ENCODE measurements around the gene GPSM1.
A peak's percentile ranks its signal among the peaks of the same experiment; 100 is the strongest.

Gene GPSM1

GRCh38 chr9:136312009-136312375 is 15.3 kb upstream of the GPSM1 start:
- Histone ChIP-seq H3K27ac (ENCODE audit: low read length) (no peak overlapping the region), H3K36me3 (ENCODE audit: insufficient read depth, low read length) (no peaks in the 10 kb centered on the region), H3K4me2 (ENCODE audit: insufficient read depth, low read length) (no peak overlapping the region), H3K9me3 (ENCODE audit: insufficient read depth, low read length, severe bottlenecking) (peaks cover 11% of the 10 kb centered on the region), H3K4me1 (ENCODE audit: insufficient read depth, low read length) (no peaks in the 10 kb centered on the region; the same call in 1 of the 2 replicates), H2AFZ (ENCODE audit: low read depth, low read length) (no peak overlapping the region), H3K9ac (ENCODE audit: low read depth, low read length) (no peak overlapping the region), H4K20me1 (ENCODE audit: insufficient read depth, low read length) (peaks cover 7% of the 10 kb centered on the region; the same call in 1 of the 2 replicates), H3K79me2 (ENCODE audit: insufficient read depth, low read length) (no peaks in the 10 kb centered on the region), H3K4me3 (ENCODE audit: low read depth in 1 of 2, low read length in 2 of 2) (no peak overlapping the region), H3K27me3 (ENCODE audit: insufficient read depth, low read length, poor library complexity) (no peaks in the 10 kb centered on the region)
- no peak for TF ChIP-seq EZH2 (IDR thresholded peaks at IDR 0.05; ENCODE audit: borderline replicate concordance, low read depth, low read length, severe bottlenecking)
- TF ChIP-seq, protein P1, sequence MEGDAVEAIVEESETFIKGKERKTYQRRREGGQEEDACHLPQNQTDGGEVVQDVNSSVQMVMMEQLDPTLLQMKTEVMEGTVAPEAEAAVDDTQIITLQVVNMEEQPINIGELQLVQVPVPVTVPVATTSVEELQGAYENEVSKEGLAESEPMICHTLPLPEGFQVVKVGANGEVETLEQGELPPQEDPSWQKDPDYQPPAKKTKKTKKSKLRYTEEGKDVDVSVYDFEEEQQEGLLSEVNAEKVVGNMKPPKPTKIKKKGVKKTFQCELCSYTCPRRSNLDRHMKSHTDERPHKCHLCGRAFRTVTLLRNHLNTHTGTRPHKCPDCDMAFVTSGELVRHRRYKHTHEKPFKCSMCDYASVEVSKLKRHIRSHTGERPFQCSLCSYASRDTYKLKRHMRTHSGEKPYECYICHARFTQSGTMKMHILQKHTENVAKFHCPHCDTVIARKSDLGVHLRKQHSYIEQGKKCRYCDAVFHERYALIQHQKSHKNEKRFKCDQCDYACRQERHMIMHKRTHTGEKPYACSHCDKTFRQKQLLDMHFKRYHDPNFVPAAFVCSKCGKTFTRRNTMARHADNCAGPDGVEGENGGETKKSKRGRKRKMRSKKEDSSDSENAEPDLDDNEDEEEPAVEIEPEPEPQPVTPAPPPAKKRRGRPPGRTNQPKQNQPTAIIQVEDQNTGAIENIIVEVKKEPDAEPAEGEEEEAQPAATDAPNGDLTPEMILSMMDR (IDR thresholded peaks at IDR 0.05; ENCODE audit: borderline replicate concordance, extremely low read depth, low read length, poor library complexity, severe bottlenecking): no peak
- no peak for DNase-seq
- ATAC-seq (ENCODE audit: insufficient read depth, low read depth): no peak

DNA sequence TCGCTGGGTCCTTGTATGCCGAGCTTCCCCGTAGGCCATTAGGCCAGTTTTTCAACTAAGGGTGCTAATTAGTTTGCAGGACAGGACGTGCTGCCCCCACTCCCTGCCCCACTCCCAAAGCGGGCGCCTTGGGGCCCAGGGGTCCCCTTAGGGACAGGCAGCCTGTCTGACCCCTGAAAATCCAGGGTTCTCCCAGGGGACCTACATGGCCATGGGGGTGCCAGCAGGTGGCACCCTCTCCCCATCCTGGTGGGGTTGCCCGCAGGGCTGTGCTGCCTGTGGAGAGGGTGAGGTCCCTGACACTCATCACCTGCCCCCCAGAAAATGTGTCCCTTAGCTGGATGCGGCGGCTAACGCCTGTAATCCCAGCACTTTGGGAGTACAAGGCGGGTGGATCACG is 14.9 kb upstream of the GPSM1 start:
- H2AFZ ChIP-seq (ENCODE audit: low read depth, low read length): no peak overlapping the region
- no peaks in the 10 kb centered on the region; the same call in 1 of the 2 replicates for H3K4me1 ChIP-seq (ENCODE audit: insufficient read depth, low read length)
- DNase-seq (peak; percentile 45), ATAC-seq (ENCODE audit: insufficient read depth, low read depth) (peak; percentile 71)
- no peaks in the 10 kb centered on the region for H3K36me3 ChIP-seq (ENCODE audit: insufficient read depth, low read length)
- no peaks in the 10 kb centered on the region for H3K79me2 ChIP-seq (ENCODE audit: insufficient read depth, low read length)
- no peak overlapping the region for H3K4me3 ChIP-seq (ENCODE audit: low read depth in 1 of 2, low read length in 2 of 2)
- no peaks in the 10 kb centered on the region for H3K27me3 ChIP-seq (ENCODE audit: insufficient read depth, low read length, poor library complexity)
- no peak overlapping the region for H3K4me2 ChIP-seq (ENCODE audit: insufficient read depth, low read length)
- H3K9ac ChIP-seq (ENCODE audit: low read depth, low read length): no peak overlapping the region
- peaks cover 11% of the 10 kb centered on the region for H3K9me3 ChIP-seq (ENCODE audit: insufficient read depth, low read length, severe bottlenecking)
- no peak for TF ChIP-seq EZH2 (IDR thresholded peaks at IDR 0.05; ENCODE audit: borderline replicate concordance, low read depth, low read length, severe bottlenecking)
- TF ChIP-seq, protein P1 (IDR thresholded peaks at IDR 0.05; ENCODE audit: borderline replicate concordance, extremely low read depth, low read length, poor library complexity, severe bottlenecking): peak; percentile 69
- H4K20me1 ChIP-seq (ENCODE audit: insufficient read depth, low read length): peaks cover 2% of the 10 kb centered on the region; the same call in 1 of the 2 replicates
- H3K27ac ChIP-seq (ENCODE audit: low read length): no peak overlapping the region

GRCh38 chr9:136313111-136314055 is 14.0 kb upstream of the GPSM1 start:
- H3K9me3 ChIP-seq (ENCODE audit: insufficient read depth, low read length, severe bottlenecking): peaks cover 11% of the 10 kb centered on the region
- no peak overlapping the region for H3K27ac ChIP-seq (ENCODE audit: low read length)
- no peak overlapping the region for H3K4me3 ChIP-seq (ENCODE audit: low read depth in 1 of 2, low read length in 2 of 2)
- H3K9ac ChIP-seq (ENCODE audit: low read depth, low read length): no peak overlapping the region
- no peaks in the 10 kb centered on the region for H3K27me3 ChIP-seq (ENCODE audit: insufficient read depth, low read length, poor library complexity)
- no peaks in the 10 kb centered on the region for H3K79me2 ChIP-seq (ENCODE audit: insufficient read depth, low read length)
- ATAC-seq (ENCODE audit: insufficient read depth, low read depth) (no peak), DNase-seq (no peak)
- no peak overlapping the region for H2AFZ ChIP-seq (ENCODE audit: low read depth, low read length)
- no peak overlapping the region for H3K4me2 ChIP-seq (ENCODE audit: insufficient read depth, low read length)
- H3K36me3 ChIP-seq (ENCODE audit: insufficient read depth, low read length): no peaks in the 10 kb centered on the region
- no peaks in the 10 kb centered on the region; the same call in 1 of the 2 replicates for H3K4me1 ChIP-seq (ENCODE audit: insufficient read depth, low read length)
- H4K20me1 ChIP-seq (ENCODE audit: insufficient read depth, low read length): no peaks in the 10 kb centered on the region
- no peak for TF ChIP-seq EZH2 (IDR thresholded peaks at IDR 0.05; ENCODE audit: borderline replicate concordance, low read depth, low read length, severe bottlenecking)
- TF ChIP-seq, protein P1 (IDR thresholded peaks at IDR 0.05; ENCODE audit: borderline replicate concordance, extremely low read depth, low read length, poor library complexity, severe bottlenecking): no peak

Data from DND-41 (cell line).